Glomerular visceral epithelial cell (primary cell): ENCODE results near the gene ZSCAN18.

Experiments used
- DNase-seq: peaks from one replicate; pipeline ENCODE4 v3.0.0-alpha.2; 2016; ENCODE audit errors: extremely low spot score

ZSCAN18 gene

GRCh38 chr19:58086825-58087710, 11.0 kb downstream of the ZSCAN18 start:
- no peak for DNase-seq

- DNase-seq = no peak
These were observed 12.6 kb downstream of the ZSCAN18 start for GRCh38 chr19:58085348-58085875.

GRCh38 chr19:58084596-58085347, 13.3 kb downstream of the ZSCAN18 start:
- no peak for DNase-seq

GRCh38 chr19:58083021-58083420, 15.0 kb downstream of the ZSCAN18 start:
- DNase-seq = no peak

GRCh38 chr19:58079792-58080191, 18.2 kb downstream of the ZSCAN18 start:
- DNase-seq = no peak

GRCh38 chr19:58067240-58067912, 30.7 kb downstream of the ZSCAN18 start:
- no peak for DNase-seq

GRCh38 chr19:58063712-58064111, 34.3 kb downstream of the ZSCAN18 start:
- no peak for DNase-seq

GRCh38 chr19:58060231-58060630, 37.8 kb downstream of the ZSCAN18 start:
- no peak for DNase-seq

GRCh38 chr19:58059671-58060078, 38.4 kb downstream of the ZSCAN18 start:
- no peak for DNase-seq

- no peak for DNase-seq
These were observed 38.9 kb downstream of the ZSCAN18 start, which contains the start of gene ZNF135 for GRCh38 chr19:58059003-58059670. ZNF135 (plus strand) TSS chr19:58059282; CDS start chr19:58060003, 721 bp downstream.

- DNase-seq = no peak
These were observed 39.6 kb downstream of the ZSCAN18 start for GRCh38 chr19:58058467-58058866.

- DNase-seq = no peak
These were observed 41.2 kb downstream of the ZSCAN18 start for GRCh38 chr19:58056861-58057260.

GRCh38 chr19:58056261-58056660, 41.8 kb downstream of the ZSCAN18 start:
- no peak for DNase-seq

GRCh38 chr19:58054901-58055874, 42.8 kb downstream of the ZSCAN18 start:
- no peak for DNase-seq

- DNase-seq = no peak
These were observed 44.4 kb downstream of the ZSCAN18 start for GRCh38 chr19:58053480-58054156.

GRCh38 chr19:58052256-58052655, 45.8 kb downstream of the ZSCAN18 start:
- no peak for DNase-seq

GRCh38 chr19:58047672-58048071, 50.4 kb downstream of the ZSCAN18 start:
- no peak for DNase-seq

GRCh38 chr19:58046856-58047255, 51.2 kb downstream of the ZSCAN18 start:
- DNase-seq = no peak

- DNase-seq = no peak
These were observed 52.5 kb downstream of the ZSCAN18 start for GRCh38 chr19:58045411-58046050.
